HG02885 (cell line): ENCODE measurements around the gene OR51Q1.

Experiments
- ATAC-seq: cut with Tn5 transposase; IDR thresholded peaks from one replicate; pipeline ENCODE4 v1.9.1; 2021; ENCODE audit warnings: mild to moderate bottlenecking; ENCODE audit not compliant: unreplicated experiment, poor library complexity

OR51Q1 gene

GRCh38 chr11:5421811-5422210 is at the start of gene OR51Q1:
TSS of gene OR51Q1 (plus strand) at chr11:5422111. CDS start at chr11:5422201, 90 bp downstream.
- ATAC-seq, result no peak

GRCh38 chr11:5380740-5381342 is 41.1 kb upstream of the OR51Q1 start:
- peak; percentile 98 for ATAC-seq

GRCh38 chr11:5383576-5383975 is 38.3 kb upstream of the OR51Q1 start, which contains the start of gene OR51M1:
TSS of gene OR51M1 (plus strand) at chr11:5383812. CDS start at chr11:5389399, 5,587 bp downstream.
- ATAC-seq, result no peak

GRCh38 chr11:5384335-5384734 is 37.6 kb upstream of the OR51Q1 start:
- no peak for ATAC-seq

GRCh38 chr11:5390210-5390609 is 31.7 kb upstream of the OR51Q1 start:
- no peak for ATAC-seq

GRCh38 chr11:5394091-5394490 is 27.8 kb upstream of the OR51Q1 start:
- ATAC-seq, result no peak

- no peak for ATAC-seq
Observed at GRCh38 chr11:5398936-5399335, 23.0 kb upstream of the OR51Q1 start.

- ATAC-seq, result no peak
Observed at GRCh38 chr11:5405173-5405572, 16.7 kb upstream of the OR51Q1 start.

GRCh38 chr11:5420993-5421392 is 918 bp upstream of the OR51Q1 start:
- no peak for ATAC-seq

GRCh38 chr11:5423131-5423530 is 1.2 kb downstream of the OR51Q1 start:
- no peak for ATAC-seq

GRCh38 chr11:5441414-5441813 is 19.5 kb downstream of the OR51Q1 start, which contains the start of gene OR51I1:
TSS of gene OR51I1 (minus strand) at chr11:5441514. CDS start at chr11:5441514, 0 bp downstream.
- ATAC-seq, result no peak

GRCh38 chr11:5443835-5444393 is 22.0 kb downstream of the OR51Q1 start:
- ATAC-seq, result no peak

GRCh38 chr11:5449023-5449422 is 27.1 kb downstream of the OR51Q1 start, which contains the start of gene OR51I2:
TSS of gene OR51I2 (plus strand) at chr11:5449323. CDS start at chr11:5453489, 4,166 bp downstream.
- ATAC-seq, result no peak

GRCh38 chr11:5449432-5449831 is 27.5 kb downstream of the OR51Q1 start:
- ATAC-seq, result no peak

- ATAC-seq, result no peak
Observed at GRCh38 chr11:5460983-5461621, 39.2 kb downstream of the OR51Q1 start.

- no peak for ATAC-seq
Observed at GRCh38 chr11:5467527-5467926, 45.6 kb downstream of the OR51Q1 start.
